ENCODE results near the gene MLLT1. TPM values are rescaled to one million over a fixed set of nuclear protein-coding genes. Genes with fewer than 3 reads are reported as not detected.

The MLLT1 gene
- polyA plus RNA-seq, 3 donors, result 67.2 to 76.0 (median 72.6) TPM

DNA sequence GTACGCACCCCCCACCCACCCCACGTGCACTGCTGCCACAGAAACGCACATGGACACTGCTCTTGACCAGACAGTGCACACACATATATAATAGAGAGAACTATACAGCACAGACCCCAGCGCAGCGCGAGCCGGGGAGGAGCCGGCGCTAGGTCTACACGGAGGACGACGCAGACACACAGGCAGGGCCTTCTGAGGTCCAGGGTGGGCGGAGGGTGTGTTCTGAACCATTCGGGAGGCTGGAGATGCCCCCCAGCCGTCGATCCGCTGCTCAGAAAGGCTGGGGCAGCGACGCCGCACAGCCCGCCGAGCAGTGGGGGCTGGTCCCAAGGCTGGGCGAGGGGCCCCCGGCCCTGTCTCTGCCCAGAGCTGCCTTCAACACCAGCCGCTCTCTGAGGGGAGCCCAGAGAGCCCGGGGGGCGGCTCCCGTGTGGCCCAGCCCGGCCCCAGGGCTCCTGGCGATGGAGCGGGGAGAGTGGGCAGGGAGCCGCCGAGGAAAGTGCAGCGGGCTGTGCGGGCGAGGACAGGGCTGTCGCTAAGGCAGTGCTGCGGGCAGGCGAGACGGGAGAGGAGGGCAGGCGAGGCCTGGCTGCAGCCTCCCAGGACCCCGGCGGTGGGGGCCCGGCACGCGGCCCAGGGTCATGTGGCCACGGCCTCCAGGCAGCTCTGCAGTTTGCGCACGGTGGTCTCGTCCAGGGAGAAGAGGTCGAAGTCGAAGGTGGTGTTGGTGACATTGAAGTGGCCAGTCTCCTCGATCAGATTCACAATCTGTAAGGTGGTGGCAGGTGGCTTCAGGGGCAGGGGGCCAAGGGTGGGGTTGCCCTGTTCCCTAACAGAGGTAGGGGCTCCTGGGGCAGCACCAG lies 67.1 kb downstream of the MLLT1 start:
- DNase-seq (ENCODE audit: low read depth in 3 of 3, low spot score in 2 of 3), result no peak

DNA sequence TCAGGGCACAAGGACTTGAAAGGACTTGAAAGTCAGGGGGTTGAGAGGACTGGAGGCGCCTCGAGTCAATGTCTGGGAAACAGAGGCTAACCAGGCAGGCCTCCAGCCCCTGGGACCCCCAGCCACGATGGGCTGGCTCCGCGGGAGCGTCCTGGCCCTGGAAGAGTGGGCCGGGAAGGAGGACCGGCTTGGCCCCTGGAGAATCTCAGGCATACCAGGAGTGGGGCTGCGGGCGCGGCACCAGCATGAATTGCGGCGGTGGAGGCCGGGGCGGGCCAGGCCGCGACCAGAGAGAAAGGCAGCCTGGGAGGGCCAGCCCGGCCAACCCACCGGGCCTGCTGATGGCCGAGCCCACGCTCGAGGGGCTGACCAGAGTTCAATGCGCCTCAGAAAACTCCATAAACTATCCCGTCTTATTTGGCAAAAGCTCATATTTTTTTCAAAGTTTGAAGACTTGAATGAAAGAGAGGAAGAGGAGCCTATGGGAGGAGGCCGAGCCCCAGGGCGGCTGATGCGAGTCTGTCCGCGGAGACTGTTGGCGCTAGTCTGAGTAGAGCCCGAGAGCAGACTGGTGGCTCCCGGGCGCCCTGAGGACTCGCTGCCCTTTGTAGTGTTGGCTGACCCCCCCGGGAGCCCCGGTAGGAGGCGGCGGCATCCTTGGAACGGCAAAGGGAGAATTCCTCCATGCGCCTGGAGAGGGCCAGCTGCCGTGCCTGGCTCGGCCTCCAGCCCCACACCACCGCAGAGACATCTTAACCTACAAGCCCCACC lies 68.0 kb downstream of the MLLT1 start:
- DNase-seq (ENCODE audit: low read depth in 3 of 3, low spot score in 2 of 3), result no peak

DNA sequence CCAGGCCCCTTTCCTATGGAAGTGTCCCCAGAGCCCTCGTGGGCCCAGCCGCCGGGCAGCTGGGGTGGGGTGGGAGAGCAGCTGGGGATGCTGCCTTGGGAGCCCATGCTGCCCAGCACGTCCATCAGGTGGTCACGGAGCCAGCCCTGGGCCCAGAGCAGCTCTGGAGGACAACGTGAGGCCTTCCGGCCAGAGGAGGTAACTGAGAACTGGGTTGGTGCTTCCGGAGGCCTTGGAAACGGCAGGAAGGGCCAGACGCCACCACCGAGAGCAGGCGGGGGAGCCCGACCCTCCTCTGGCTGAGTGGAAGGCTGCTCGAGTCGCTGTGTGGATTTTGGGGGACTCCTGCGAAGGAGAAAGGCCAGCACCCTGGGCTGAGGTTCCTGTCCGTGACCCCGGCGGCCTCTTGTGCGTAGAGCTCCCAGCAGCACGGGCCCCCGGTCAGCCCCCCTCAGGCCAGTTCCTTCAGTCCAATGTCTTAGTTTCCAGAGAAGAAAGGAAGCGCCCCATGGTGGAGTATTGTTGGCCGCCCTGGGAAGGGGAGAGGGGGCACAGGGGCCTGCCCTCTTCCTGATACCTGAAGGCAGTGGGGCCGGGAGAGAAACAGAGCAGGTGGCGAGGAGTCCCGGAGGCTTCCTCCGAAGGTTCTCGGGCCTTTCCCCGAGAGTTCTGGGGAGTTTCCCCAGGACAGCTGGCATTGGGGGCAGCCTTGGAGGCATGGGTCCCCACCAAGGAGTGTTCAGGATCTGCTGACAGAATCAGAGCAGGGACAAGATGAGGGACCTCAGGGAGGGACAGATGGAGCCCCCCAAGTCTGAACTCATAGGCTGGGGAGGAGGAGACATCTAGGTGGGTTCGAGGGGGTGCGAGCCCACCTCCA lies 68.8 kb downstream of the MLLT1 start:
- no peak for DNase-seq (ENCODE audit: low read depth in 3 of 3, low spot score in 2 of 3)

DNA sequence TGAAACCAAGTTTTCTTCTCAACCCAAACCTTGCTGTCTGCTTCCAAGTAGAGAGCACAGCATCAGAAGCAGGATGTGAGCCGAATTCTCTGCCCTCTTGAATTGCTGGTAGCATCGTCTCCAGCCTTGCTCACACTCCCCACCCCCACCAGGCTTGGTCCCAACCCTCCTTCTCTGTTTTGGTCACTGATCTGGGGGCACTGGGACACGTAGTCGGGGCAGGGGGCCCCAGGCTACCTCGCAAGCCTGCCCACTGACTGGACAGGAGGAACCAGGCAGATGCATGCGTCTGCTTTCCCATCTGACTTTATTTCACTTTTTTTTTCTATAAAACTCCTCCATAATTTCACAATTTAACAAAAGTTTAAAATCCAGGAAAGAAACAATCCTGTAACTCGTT lies 69.7 kb downstream of the MLLT1 start:
- DNase-seq (ENCODE audit: low read depth in 3 of 3, low spot score in 2 of 3), result no peak

DNA sequence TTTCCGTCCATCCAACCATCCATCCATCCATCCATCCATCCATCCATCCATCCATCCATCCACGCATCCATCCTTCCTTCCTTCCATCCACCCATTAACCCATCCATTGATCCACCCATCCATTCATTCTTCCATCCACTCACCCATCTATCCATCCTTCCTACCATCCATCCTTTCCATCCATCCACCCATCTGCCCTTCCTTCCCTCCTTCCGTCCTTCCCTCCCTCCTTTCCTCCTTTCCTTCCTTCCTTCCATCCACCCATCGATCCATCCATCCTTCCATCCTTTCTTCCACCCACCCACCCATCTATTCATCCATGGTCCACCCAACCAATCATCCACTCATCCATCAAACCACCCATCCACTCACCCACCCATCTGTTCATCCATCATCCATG lies 70.1 kb downstream of the MLLT1 start:
- no peak for DNase-seq (ENCODE audit: low read depth in 3 of 3, low spot score in 2 of 3)

DNA sequence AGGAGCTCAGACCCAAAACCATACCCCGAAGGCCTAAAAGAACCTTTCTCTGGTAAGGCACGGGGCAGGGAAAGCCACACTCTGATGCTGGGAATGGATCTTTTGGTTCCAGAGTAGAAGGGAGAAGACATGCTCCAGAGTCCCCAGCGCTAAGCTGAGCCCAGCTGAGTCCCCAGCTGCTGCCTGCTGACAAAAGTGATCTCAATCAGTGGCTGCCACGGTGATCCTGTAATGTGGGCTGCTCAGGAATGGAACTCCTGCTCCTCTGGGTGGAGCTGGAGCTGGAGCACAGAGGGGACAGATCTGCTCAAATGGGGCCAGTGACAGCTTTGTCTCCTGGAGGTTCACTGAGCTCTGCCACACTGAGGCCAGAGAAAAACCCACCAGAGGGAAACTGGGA lies 70.5 kb downstream of the MLLT1 start:
- no peak for DNase-seq (ENCODE audit: low read depth in 3 of 3, low spot score in 2 of 3)

DNA sequence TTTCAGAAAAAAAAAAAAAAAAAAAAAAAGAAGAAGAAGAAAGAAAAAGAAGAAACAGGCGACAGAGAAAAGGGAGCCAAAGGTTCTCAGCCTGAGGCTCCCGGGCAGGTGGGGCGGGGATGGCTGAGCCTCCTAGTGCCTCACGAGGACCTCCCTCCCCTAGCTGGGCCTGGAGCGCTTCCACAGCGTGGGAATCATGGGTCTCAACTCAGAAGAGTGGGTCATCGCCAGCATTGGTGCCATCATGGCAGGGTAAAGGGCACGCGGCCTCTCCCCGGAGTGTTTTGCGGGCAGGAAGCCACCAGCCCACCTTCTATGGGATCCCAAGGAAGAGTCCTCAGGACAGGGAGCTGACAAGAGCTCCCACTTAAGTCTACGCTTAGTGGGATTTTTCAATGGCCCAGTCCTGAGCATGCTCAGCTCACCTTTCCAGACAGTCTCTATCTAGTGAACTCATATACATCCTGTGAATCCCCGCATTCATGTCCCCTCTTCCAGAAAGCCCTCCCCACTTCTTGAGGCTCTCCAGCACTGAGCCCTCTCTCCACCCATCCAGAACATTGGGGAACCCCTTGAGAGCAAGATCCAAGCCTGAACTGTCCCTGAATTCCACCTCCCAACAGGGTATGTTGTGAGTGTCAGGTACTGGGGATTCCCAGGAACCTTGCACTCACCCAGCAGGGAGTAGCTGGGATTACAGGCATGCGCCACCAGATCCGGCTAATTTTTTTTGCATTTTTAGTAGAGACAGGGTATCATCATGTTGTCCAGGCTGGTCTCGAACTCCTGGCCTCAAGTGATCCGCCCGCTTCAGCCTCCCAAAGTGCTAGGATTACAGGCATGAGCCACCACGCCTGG lies 74.7 kb downstream of the MLLT1 start:
- DNase-seq (ENCODE audit: low read depth in 3 of 3, low spot score in 2 of 3), result no peak

DNA sequence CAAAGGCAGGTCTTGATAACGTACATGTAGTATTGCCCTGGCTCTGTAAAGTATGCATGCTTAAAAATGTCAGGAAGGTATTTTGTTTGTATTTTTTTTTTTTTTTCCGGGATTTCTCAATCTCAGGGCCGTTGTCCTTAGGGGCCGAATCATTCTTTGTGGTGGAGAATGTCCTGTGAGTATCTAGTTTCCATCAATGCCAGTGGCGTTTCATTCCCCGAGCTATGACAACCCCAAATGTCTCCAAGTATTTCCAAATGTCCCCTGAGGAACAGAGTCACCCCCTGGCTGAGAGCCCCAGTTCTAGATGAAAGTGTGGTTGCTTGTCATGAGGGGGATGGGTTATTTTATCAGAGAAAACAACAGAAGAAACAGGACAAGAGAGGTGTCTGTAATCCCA lies 75.6 kb downstream of the MLLT1 start:
- DNase-seq (ENCODE audit: low read depth in 3 of 3, low spot score in 2 of 3), result no peak

DNA sequence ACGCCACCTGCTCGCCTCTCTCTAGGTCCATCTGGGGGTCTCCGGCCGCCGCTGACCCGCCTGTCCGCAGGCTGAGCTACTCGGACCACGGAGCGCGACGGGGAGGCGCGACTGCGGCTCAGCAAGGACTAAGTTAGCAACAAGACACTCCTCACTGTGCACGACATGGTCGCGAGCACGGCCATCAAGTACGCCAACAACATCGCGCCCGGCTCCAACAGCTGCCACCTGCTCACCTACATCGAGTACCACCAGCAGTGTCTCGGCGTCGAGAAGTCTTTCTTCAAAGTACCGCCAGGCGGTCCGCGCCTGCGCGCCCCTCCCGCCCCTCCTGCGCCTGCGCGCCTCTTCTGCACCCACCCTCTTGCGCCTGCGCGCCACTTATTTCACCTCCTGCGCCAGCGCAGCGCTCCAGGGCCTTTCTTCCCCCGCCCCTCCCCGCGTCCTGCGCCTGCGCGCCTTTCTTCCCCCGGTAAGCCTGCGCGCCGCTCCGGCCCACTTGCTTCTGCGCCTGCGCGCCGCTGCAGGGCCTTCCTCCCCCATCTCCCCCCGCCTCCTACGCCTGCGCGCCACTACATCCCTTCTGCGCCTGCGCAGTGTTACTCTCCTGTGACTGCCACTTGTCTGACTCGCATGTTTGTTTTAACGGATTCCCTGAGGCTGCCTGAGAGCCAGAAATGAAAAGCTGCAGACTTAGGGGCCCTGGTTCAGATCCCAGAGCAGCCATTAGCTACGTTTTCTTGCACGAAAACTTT lies 80.4 kb downstream of the MLLT1 start:
- peak; percentile 98 for DNase-seq (ENCODE audit: low read depth in 3 of 3, low spot score in 2 of 3)

DNA sequence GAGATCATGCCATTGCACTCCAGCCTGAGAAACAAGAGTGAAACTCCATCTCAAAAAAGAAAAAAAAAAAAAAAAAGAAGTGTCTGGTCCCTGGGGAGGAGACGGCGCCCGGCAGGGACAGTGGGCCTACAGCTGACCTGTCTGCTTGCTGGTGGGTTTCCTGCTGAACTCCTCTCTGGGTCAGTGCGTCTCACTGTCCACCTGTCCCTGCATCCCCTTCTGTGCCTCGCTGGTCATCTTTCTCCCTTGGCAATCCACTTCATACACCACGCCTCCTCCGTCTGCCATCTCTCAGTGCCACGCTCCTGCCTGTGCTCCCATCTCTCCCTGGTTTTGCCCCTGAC lies 80.9 kb downstream of the MLLT1 start:
- DNase-seq (ENCODE audit: low read depth in 3 of 3, low spot score in 2 of 3), result no peak

DNA sequence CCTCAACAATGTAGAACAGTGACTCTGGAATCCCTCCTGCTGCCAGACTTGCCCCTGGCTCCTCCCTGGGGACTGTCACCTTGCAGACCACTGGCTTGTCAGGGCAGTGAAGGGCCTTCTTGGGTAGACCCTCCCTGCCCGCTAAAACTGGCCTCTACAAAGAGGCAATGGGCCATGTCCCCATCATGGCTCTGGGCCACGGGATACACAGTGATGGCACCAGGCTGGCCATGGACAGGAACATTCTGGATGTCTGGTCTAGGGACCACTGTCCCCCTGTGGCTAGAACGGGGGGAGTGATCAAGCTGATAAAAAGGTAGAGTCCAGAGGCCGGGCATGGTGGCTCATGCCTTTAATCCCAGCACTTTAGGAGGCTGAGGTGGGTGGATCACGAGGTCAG lies 83.4 kb downstream of the MLLT1 start:
- DNase-seq (ENCODE audit: low read depth in 3 of 3, low spot score in 2 of 3), result no peak

DNA sequence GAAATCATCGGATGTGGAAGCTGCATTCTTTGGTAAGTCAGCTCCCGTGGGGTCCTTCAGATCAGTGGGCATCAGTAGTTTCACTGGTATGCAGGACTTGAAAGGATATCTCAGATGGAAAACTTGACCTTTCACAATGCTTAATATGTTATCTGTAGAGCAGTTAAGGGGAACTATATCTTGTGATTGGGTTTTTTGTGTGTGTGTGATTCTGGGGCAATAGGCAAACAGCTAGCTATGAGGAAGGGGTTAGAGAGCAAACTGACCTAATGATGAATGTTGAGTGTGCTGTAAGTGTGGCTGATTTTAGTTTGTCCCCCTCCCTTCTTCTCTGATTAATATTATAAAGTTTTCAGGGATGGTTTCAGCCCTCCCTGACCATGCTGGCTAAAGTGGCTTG lies 91.0 kb downstream of the MLLT1 start:
- DNase-seq (ENCODE audit: low read depth in 3 of 3, low spot score in 2 of 3), result no peak

DNA sequence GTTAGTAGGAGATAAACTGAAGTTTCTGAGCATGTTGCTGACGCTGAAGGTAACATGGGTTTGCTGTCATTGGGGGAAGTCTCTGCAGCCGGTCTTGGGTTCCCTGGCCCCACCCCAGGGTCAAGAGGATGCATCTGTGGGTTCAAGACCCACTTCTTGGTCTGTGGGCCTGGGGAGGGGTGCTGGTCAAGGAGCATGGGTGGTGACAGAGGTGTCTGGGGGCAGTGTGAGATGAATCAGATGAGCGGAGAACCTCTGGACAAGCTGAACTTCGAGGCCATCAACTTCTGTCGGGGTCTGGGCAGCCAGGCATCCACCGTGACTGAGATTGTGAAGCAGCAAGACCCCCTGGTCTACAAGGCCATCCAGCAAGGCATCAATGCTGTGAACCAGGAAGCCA lies 92.4 kb downstream of the MLLT1 start:
- DNase-seq (ENCODE audit: low read depth in 3 of 3, low spot score in 2 of 3), result no peak

DNA sequence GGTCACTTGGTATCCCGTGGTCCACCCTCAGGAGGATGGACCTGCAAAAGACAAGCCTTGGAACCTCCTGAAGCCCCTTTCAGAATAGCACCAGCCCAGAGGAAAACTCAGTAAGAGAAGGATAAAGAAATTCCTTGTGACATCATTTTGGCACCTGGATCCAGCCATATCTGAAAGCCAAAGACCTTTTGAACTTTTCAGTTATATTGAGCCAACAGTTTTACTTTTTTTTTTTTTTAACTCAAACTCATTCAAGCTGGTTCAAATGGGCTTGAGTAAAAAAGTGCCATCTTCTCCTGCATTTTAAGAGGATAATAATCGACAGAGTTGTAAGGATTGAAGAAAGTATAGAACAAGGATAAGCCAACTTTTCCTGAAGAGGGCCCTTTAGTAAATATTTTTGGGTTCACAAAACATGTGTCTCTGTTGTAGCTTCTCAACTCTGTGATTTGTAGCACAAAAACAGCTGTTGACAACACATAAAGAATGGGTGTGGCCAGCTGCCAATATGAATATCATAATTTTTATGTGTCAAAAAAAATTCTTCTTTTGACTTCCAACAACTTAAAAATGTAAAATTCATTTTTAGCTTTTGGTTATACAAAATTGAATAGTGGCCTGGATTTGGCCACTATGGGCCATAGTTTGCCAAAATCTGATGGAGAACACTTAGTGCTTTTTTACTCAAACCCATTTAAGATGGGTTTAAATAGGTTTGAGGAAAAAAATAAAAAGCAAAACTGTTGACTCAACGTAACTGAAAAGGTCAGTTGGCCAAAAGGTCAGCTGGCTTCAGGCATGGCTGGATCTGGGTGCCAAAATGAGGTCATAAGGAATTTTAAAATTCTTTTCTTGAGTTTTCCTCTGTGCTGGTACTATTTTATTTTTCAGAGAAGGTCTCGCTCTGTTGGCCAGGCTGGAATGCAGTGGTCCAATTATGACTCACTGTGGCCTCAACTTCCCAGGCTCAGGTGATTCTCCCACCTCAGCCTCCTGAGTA lies 93.6 kb downstream of the MLLT1 start:
- no peak for DNase-seq (ENCODE audit: low read depth in 3 of 3, low spot score in 2 of 3)

DNA sequence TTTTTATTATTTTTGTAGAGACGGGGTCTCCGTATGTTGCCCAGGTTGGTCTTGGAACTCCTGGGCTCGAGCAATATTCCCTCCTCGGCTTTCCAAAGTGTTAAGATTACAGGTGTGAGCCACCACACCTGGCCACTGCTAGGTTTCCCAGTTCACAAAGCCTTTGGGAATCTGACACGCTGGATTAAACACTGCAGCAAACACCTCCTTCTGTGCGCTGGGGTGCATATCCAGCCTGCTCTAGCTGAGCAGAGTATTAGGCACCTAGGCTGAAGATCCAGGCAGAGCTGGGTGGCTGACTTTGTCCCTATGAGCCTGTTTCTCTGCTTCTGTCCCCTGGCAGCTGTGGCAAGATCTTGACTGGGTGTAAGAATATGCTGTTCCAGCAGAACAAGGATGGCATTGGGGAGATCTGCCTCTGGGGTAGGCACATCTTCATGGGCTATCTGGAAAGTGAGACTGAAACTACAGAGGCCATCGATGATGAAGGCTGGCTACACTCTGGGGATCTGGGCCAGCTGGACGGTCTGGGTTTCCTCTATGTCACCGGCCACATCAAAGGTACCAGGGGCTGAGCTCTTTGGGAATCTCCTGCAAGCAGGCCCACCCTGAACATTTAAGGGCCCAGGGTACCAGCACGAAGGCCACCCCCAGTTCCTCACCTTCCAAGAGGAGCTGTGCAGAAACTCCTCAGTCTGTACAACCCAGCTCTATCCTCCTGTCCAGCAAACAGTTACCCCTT lies 94.5 kb downstream of the MLLT1 start:
- DNase-seq (ENCODE audit: low read depth in 3 of 3, low spot score in 2 of 3), result no peak

DNA sequence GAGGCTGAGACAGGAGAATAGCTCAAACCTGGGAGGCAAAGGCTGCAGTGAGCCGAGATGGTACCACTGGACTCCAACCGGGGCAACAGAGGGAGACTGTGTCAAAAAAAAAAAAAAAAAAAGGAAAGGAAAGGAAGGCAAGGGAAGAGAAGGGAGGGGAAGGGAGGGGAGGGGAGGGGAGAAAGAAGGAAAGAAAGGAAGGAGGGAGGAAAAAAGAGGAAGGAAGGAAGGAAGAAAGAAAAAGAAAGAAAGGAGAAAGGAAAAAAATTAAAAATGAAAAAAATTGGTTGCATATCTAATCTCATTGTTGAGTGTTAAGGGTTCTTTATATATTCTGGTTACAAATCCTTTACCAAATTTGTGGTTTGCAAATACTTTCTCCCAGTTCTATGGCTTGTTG lies 98.7 kb downstream of the MLLT1 start:
- DNase-seq (ENCODE audit: low read depth in 3 of 3, low spot score in 2 of 3), result no peak

DNA sequence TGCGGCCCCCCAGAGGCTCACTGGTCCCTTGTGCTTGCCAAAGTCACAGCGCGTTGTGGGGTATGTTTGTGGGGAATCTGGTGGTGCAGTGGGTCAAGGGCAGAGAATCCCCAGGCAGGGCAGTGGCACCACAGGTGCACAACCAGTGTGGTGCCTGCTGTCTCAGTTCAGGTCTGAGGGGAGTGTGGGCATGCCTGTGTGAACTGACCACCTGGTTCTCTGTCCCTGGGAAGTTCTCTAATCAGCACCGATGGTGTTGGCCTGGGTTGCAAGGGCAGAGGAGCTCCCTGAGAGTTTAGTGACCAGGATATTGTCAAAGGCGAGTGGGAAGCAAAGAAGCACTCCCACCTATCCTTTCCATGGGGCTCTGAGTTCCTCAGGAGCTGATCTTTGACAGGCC lies 106.6 kb downstream of the MLLT1 start:
- no peak for DNase-seq (ENCODE audit: low read depth in 3 of 3, low spot score in 2 of 3)
